ENCODE results near the gene DOCK4. TPM values are rescaled to one million over a fixed set of nuclear protein-coding genes. Genes with fewer than 3 reads are reported as not detected.

The DOCK4 gene
- total and polyA plus RNA-seq, 4 donors: 40.3 to 95.0 (median 56.4) TPM

DNA sequence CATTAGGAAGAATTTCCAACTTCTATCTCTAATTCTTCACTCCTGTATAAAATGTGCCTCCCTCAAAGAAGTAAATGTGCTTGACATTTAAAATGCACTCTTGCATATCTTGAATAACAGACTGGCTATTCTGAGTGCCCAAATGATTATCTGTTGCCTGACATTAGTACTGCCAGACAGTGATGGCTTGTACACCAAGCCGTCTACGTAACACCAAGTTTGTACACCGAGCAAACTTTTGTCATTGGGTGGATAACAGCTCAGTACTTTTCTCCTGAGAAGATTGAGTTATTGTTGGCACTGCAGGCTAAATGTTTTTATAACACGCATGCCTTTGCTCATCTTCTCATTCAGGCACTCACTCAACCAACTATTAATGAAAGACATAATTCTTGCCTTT, 137.2 kb downstream of the DOCK4 start:
- no peaks in the 10 kb centered on the region for H3K27me3 ChIP-seq (ENCODE audit: control insufficient read depth, insufficient read depth, low read length)

DNA sequence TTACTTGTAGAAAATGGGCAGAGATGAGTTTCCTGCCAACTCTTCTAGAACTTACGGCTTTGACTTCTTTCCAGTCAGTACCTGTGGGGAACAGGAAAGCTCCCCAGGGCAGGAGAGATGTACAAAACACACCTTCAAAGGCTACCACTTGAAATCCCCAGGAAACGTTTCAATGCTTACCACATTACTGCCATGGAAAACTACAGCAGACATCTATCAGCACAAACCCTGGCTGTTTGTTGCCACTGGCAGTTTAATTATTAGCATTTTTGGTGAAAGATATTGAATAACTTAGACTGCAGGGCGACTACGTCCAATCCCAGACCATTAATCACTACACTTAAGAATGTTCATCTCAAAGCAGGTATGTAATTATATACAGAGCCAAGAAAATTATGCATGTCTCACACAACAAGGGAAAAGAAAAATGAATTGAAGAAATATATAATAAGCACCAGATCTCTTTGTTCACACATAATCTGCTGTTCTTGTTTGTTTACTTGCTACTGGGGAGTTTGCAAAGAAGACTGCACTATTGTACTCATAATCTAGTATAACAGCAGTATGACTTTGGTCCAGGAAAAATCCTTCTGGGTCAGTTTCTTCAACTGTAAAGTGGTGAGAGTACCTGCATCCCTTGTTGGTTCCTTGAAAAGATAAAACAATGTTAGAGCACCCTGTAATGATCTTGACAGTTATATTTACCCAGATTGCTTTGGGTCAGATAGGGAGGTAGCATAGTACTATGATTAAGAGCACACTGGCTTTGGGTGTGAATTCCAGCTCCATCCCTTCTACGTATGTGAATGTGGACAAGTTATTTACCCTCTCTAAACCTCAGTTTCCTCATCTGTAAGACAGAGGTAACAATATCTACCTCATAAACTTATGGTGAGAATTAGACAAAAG, 138.3 kb downstream of the DOCK4 start:
- no peaks in the 10 kb centered on the region for H3K36me3 ChIP-seq (ENCODE audit: control insufficient read depth, insufficient read depth, low read length)
- DNase-seq (ENCODE audit: low read depth in 4 of 6, low spot score in 6 of 6): peak in 1 of 6 donors; percentile 28
- no peak overlapping the region for H3K27ac ChIP-seq (ENCODE audit: low read depth, low read length)
- H3K27me3 ChIP-seq (ENCODE audit: control insufficient read depth, insufficient read depth, low read length): no peaks in the 10 kb centered on the region
- no peaks in the 10 kb centered on the region for H3K9me3 ChIP-seq (ENCODE audit: control insufficient read depth, insufficient read depth, low read length)
- WGBS (ENCODE audit: insufficient coverage): no CpG with 5 or more reads among the region's 5 CpGs
- H3K4me3 ChIP-seq (ENCODE audit: low read depth, low read length): no peak overlapping the region
- no peaks in the 10 kb centered on the region for H3K4me1 ChIP-seq (ENCODE audit: control insufficient read depth, insufficient read depth, low read length)

More for the DNA sequence above, 137.2 kb downstream of the DOCK4 start:
- Histone ChIP-seq H3K4me1 (ENCODE audit: control insufficient read depth, insufficient read depth, low read length) (no peaks in the 10 kb centered on the region), H3K4me3 (ENCODE audit: low read depth, low read length) (no peak overlapping the region), H3K9me3 (ENCODE audit: control insufficient read depth, insufficient read depth, low read length) (no peaks in the 10 kb centered on the region), H3K36me3 (ENCODE audit: control insufficient read depth, insufficient read depth, low read length) (no peaks in the 10 kb centered on the region), H3K27ac (ENCODE audit: low read depth, low read length) (no peak overlapping the region)
- 62% methylated on average over 2 of the region's 4 CpGs for WGBS (ENCODE audit: insufficient coverage)
- DNase-seq (ENCODE audit: low read depth in 4 of 6, low spot score in 6 of 6): no peak

GRCh38 chr7:112067200-112067599, 139.0 kb downstream of the DOCK4 start:
- no peak for DNase-seq (ENCODE audit: low read depth in 4 of 6, low spot score in 6 of 6)
- no peak overlapping the region for H3K27ac ChIP-seq (ENCODE audit: low read depth, low read length)
- no peaks in the 10 kb centered on the region for H3K27me3 ChIP-seq (ENCODE audit: control insufficient read depth, insufficient read depth, low read length)
- WGBS (ENCODE audit: insufficient coverage): 86% methylated on average over 1 of the region's 2 CpGs
- no peaks in the 10 kb centered on the region for H3K36me3 ChIP-seq (ENCODE audit: control insufficient read depth, insufficient read depth, low read length)
- H3K4me1 ChIP-seq (ENCODE audit: control insufficient read depth, insufficient read depth, low read length): no peaks in the 10 kb centered on the region
- no peak overlapping the region for H3K4me3 ChIP-seq (ENCODE audit: low read depth, low read length)
- H3K9me3 ChIP-seq (ENCODE audit: control insufficient read depth, insufficient read depth, low read length): no peaks in the 10 kb centered on the region

DNA sequence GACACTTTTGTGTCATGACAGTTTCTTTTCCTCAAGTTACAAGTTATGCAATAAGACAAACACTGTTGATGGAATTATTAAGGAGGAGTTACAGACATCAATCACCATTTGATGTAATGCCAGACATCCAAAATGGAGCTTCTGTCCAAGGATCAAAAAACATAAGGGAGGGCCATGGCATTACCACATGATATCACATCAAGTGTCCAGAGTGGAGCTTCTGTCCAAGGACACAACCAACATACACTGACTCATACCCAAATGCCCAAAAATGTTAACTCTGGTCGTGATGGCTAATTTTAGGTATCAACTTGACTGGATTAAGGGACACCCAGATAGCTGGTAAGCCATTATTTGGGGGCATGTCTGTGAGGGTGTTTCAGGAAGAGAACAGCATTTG, 140.4 kb downstream of the DOCK4 start:
- Histone ChIP-seq H3K27ac (ENCODE audit: low read depth, low read length) (no peak overlapping the region), H3K4me3 (ENCODE audit: low read depth, low read length) (no peak overlapping the region), H3K27me3 (ENCODE audit: control insufficient read depth, insufficient read depth, low read length) (no peaks in the 10 kb centered on the region), H3K36me3 (ENCODE audit: control insufficient read depth, insufficient read depth, low read length) (no peaks in the 10 kb centered on the region), H3K9me3 (ENCODE audit: control insufficient read depth, insufficient read depth, low read length) (no peaks in the 10 kb centered on the region), H3K4me1 (ENCODE audit: control insufficient read depth, insufficient read depth, low read length) (no peaks in the 10 kb centered on the region)
- no peak for DNase-seq (ENCODE audit: low read depth in 4 of 6, low spot score in 6 of 6)
- WGBS (ENCODE audit: insufficient coverage): no CpG with 5 or more reads among the region's 1 CpG

- no peak for DNase-seq (ENCODE audit: low read depth in 4 of 6, low spot score in 6 of 6)
- Histone ChIP-seq H3K4me1 (ENCODE audit: control insufficient read depth, insufficient read depth, low read length) (no peaks in the 10 kb centered on the region), H3K4me3 (ENCODE audit: low read depth, low read length) (no peak overlapping the region), H3K36me3 (ENCODE audit: control insufficient read depth, insufficient read depth, low read length) (no peaks in the 10 kb centered on the region), H3K27ac (ENCODE audit: low read depth, low read length) (no peak overlapping the region), H3K9me3 (ENCODE audit: control insufficient read depth, insufficient read depth, low read length) (no peaks in the 10 kb centered on the region), H3K27me3 (ENCODE audit: control insufficient read depth, insufficient read depth, low read length) (no peaks in the 10 kb centered on the region)
- 94% methylated on average over 3 of the region's 5 CpGs for WGBS (ENCODE audit: insufficient coverage)
Observed at GRCh38 chr7:112064627-112065385, 141.4 kb downstream of the DOCK4 start.

DNA sequence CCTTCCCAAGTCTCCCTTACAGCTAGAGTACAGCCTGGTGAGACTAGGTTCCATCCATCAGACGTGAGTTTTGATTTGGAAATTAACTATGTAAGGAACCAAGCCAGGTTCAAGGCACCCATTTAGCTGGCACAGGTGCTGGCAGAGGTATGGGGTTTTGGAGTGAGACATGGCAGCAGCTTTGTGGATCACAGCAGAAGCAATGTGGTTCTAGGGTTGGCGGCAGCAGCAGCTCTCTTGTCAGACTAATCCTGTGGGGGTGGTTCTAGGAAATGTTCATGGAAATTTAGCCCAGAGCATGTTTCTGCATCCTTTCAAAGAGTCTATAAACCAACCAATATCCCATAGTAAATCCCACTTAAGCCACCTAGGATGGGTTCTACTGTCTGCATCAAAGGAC, 142.2 kb downstream of the DOCK4 start:
- Histone ChIP-seq H3K27ac (ENCODE audit: low read depth, low read length) (no peak overlapping the region), H3K36me3 (ENCODE audit: control insufficient read depth, insufficient read depth, low read length) (no peaks in the 10 kb centered on the region), H3K9me3 (ENCODE audit: control insufficient read depth, insufficient read depth, low read length) (no peaks in the 10 kb centered on the region), H3K4me1 (ENCODE audit: control insufficient read depth, insufficient read depth, low read length) (no peaks in the 10 kb centered on the region), H3K4me3 (ENCODE audit: low read depth, low read length) (no peak overlapping the region), H3K27me3 (ENCODE audit: control insufficient read depth, insufficient read depth, low read length) (no peaks in the 10 kb centered on the region)
- no peak for DNase-seq (ENCODE audit: low read depth in 4 of 6, low spot score in 6 of 6)
- 92% methylated on average over 2 of the region's 2 CpGs for WGBS (ENCODE audit: insufficient coverage)

DNA sequence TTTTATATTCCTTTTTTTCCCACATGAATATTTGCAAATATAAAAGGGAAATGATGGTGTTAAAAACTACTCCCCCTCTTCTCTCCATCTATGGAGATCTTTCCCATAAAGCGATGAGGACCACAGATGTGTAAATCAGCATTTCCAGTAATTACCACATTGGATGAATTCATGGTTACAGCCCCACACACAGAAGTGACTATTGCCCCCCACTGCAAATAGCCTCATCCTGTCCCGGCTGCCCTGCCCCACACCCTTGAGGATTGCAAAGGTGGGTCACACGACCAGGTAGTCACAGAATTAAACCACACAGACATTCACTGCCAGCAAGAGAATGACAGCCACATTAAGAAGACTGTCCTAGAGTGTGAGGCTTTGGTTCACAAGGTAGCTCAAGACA, 145.1 kb downstream of the DOCK4 start:
- H3K27ac ChIP-seq (ENCODE audit: low read depth, low read length): no peak overlapping the region
- no peaks in the 10 kb centered on the region for H3K9me3 ChIP-seq (ENCODE audit: control insufficient read depth, insufficient read depth, low read length)
- H3K4me1 ChIP-seq (ENCODE audit: control insufficient read depth, insufficient read depth, low read length): no peaks in the 10 kb centered on the region
- H3K27me3 ChIP-seq (ENCODE audit: control insufficient read depth, insufficient read depth, low read length): no peaks in the 10 kb centered on the region
- H3K4me3 ChIP-seq (ENCODE audit: low read depth, low read length): no peak overlapping the region
- DNase-seq (ENCODE audit: low read depth in 4 of 6, low spot score in 6 of 6): no peak
- no peaks in the 10 kb centered on the region for H3K36me3 ChIP-seq (ENCODE audit: control insufficient read depth, insufficient read depth, low read length)
- 80% methylated on average over 1 of the region's 3 CpGs for WGBS (ENCODE audit: insufficient coverage)

DNA sequence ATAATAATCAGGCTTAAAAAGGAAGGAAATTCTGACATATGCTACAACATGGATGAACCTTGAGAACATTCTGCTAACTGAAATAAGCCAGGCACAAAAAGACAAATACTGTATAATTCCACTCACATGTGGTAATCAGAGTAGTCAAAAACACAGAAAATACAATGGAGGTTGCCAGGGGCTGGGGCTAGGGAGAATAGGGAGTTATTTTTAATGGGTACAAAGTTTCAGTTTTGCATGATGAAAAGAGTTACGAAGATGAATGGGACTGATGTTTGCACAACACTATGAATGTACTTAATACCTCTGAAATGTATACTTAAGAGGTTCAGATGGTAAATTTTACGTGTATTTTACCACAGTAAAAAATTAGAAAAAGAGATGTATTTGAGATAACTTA, 145.6 kb downstream of the DOCK4 start:
- H3K4me3 ChIP-seq (ENCODE audit: low read depth, low read length): no peak overlapping the region
- no CpG with 5 or more reads among the region's 2 CpGs for WGBS (ENCODE audit: insufficient coverage)

GRCh38 chr7:112059675-112060074, 146.5 kb downstream of the DOCK4 start:
- no peaks in the 10 kb centered on the region for H3K4me1 ChIP-seq (ENCODE audit: control insufficient read depth, insufficient read depth, low read length)
- WGBS (ENCODE audit: insufficient coverage): no CpG with 5 or more reads among the region's 1 CpG
- H3K9me3 ChIP-seq (ENCODE audit: control insufficient read depth, insufficient read depth, low read length): no peaks in the 10 kb centered on the region
- H3K27ac ChIP-seq (ENCODE audit: low read depth, low read length): no peak overlapping the region
- no peak for DNase-seq (ENCODE audit: low read depth in 4 of 6, low spot score in 6 of 6)
- no peaks in the 10 kb centered on the region for H3K27me3 ChIP-seq (ENCODE audit: control insufficient read depth, insufficient read depth, low read length)
- H3K4me3 ChIP-seq (ENCODE audit: low read depth, low read length): no peak overlapping the region
- H3K36me3 ChIP-seq (ENCODE audit: control insufficient read depth, insufficient read depth, low read length): no peaks in the 10 kb centered on the region

More for the DNA sequence above, 145.6 kb downstream of the DOCK4 start:
- no peak for DNase-seq (ENCODE audit: low read depth in 4 of 6, low spot score in 6 of 6)
- Histone ChIP-seq H3K9me3 (ENCODE audit: control insufficient read depth, insufficient read depth, low read length) (no peaks in the 10 kb centered on the region), H3K27me3 (ENCODE audit: control insufficient read depth, insufficient read depth, low read length) (no peaks in the 10 kb centered on the region), H3K27ac (ENCODE audit: low read depth, low read length) (no peak overlapping the region), H3K36me3 (ENCODE audit: control insufficient read depth, insufficient read depth, low read length) (no peaks in the 10 kb centered on the region), H3K4me1 (ENCODE audit: control insufficient read depth, insufficient read depth, low read length) (no peaks in the 10 kb centered on the region)
